ENCODE results near the gene FTCDNL1.

Gene FTCDNL1

DNA sequence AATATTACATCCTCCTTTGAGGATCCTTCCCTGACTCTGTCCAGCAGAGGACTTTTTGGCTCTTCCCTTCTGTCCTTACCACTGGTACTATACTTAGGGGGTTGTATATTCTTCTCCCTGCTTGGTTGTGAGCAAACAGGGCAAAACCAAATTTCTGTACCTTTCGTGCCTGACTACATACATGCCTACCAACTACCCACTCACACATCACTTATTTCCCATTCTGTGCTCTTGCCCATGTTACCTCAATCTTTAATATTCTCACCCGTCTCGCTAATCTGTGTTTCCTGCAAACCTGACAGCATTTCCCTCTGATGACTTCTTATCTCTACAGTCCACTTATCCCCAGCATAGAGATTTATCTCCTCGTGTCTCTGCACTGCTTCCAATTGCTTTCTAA lies 58.6 kb downstream of the FTCDNL1 start:
- Histone ChIP-seq H2BK12ac (ENCODE audit: low read length in 2 of 2) (no peak overlapping the region), H3K4me2 (ENCODE audit: low read length, poor library complexity, severe bottlenecking) (no peak overlapping the region), H3K23ac (ENCODE audit: low read length in 2 of 2) (no peak overlapping the region), H3K36me3 (ENCODE audit: control insufficient read depth in 1 of 2, insufficient read depth in 2 of 2, low read depth in 1 of 2, low read length in 2 of 2) (no peaks in the 10 kb centered on the region), H3K9ac (ENCODE audit: low read length) (no peak overlapping the region), H2BK5ac (ENCODE audit: low read depth, low read length, poor library complexity, severe bottlenecking) (no peak overlapping the region), H3K4ac (ENCODE audit: low read depth in 1 of 2, low read length in 2 of 2) (no peak overlapping the region), H3K14ac (ENCODE audit: low read length in 2 of 2) (no peak overlapping the region), H3K4me1 (ENCODE audit: control insufficient read depth, insufficient read depth, low read depth, low read length) (no peaks in the 10 kb centered on the region), H3K18ac (ENCODE audit: low read depth in 1 of 2, low read length in 2 of 2) (no peak overlapping the region), H2AFZ (ENCODE audit: low read depth, low read length) (no peak overlapping the region), H3K4me3 (ENCODE audit: insufficient read depth in 1 of 2, low read depth in 1 of 2, low read length in 2 of 2) (no peak overlapping the region), H3K79me1 (replicated peaks; ENCODE audit: low read length, poor library complexity, severe bottlenecking) (no peaks in the 10 kb centered on the region), H3K9me3 (ENCODE audit: control insufficient read depth, low read length) (no peaks in the 10 kb centered on the region), H2BK120ac (ENCODE audit: low read depth, low read length) (no peak overlapping the region), H3K27me3 (ENCODE audit: control insufficient read depth in 1 of 2, insufficient read depth in 1 of 2, low read length in 2 of 2) (no peaks in the 10 kb centered on the region), H2BK15ac (ENCODE audit: low read depth, poor library complexity, severe bottlenecking) (no peak overlapping the region), H3K27ac (ENCODE audit: low read length, poor library complexity, severe bottlenecking) (no peak overlapping the region), H4K8ac (ENCODE audit: low read length) (no peak overlapping the region), H4K91ac (ENCODE audit: low read length) (no peak overlapping the region), H2AK5ac (ENCODE audit: low read length, severe bottlenecking) (no peak overlapping the region)
- WGBS = 63% methylated on average over 4 of the region's 4 CpGs
- DNase-seq = no peak

GRCh38 chr2:199791326-199791725 lies 59.7 kb downstream of the FTCDNL1 start:
- Histone ChIP-seq H3K79me1 (replicated peaks; ENCODE audit: low read length, poor library complexity, severe bottlenecking) (no peaks in the 10 kb centered on the region), H2BK5ac (ENCODE audit: low read depth, low read length, poor library complexity, severe bottlenecking) (no peak overlapping the region), H2BK12ac (ENCODE audit: low read length in 2 of 2) (no peak overlapping the region), H3K4ac (ENCODE audit: low read depth in 1 of 2, low read length in 2 of 2) (no peak overlapping the region), H2BK15ac (ENCODE audit: low read depth, poor library complexity, severe bottlenecking) (no peak overlapping the region), H3K18ac (ENCODE audit: low read depth in 1 of 2, low read length in 2 of 2) (no peak overlapping the region), H3K4me3 (ENCODE audit: insufficient read depth in 1 of 2, low read depth in 1 of 2, low read length in 2 of 2) (no peak overlapping the region), H2AFZ (ENCODE audit: low read depth, low read length) (no peak overlapping the region), H3K9me3 (ENCODE audit: control insufficient read depth, low read length) (no peaks in the 10 kb centered on the region), H2BK120ac (ENCODE audit: low read depth, low read length) (no peak overlapping the region), H2AK5ac (ENCODE audit: low read length, severe bottlenecking) (no peak overlapping the region), H3K36me3 (ENCODE audit: control insufficient read depth in 1 of 2, insufficient read depth in 2 of 2, low read depth in 1 of 2, low read length in 2 of 2) (no peaks in the 10 kb centered on the region), H3K23ac (ENCODE audit: low read length in 2 of 2) (no peak overlapping the region), H3K14ac (ENCODE audit: low read length in 2 of 2) (no peak overlapping the region), H4K8ac (ENCODE audit: low read length) (no peak overlapping the region), H3K27me3 (ENCODE audit: control insufficient read depth in 1 of 2, insufficient read depth in 1 of 2, low read length in 2 of 2) (no peaks in the 10 kb centered on the region), H3K4me2 (ENCODE audit: low read length, poor library complexity, severe bottlenecking) (no peak overlapping the region), H4K91ac (ENCODE audit: low read length) (no peak overlapping the region), H3K4me1 (ENCODE audit: control insufficient read depth, insufficient read depth, low read depth, low read length) (no peaks in the 10 kb centered on the region), H3K27ac (ENCODE audit: low read length, poor library complexity, severe bottlenecking) (no peak overlapping the region), H3K9ac (ENCODE audit: low read length) (no peak overlapping the region)
- no peak for DNase-seq
- WGBS = 100% methylated on average over 1 of the region's 3 CpGs

DNA sequence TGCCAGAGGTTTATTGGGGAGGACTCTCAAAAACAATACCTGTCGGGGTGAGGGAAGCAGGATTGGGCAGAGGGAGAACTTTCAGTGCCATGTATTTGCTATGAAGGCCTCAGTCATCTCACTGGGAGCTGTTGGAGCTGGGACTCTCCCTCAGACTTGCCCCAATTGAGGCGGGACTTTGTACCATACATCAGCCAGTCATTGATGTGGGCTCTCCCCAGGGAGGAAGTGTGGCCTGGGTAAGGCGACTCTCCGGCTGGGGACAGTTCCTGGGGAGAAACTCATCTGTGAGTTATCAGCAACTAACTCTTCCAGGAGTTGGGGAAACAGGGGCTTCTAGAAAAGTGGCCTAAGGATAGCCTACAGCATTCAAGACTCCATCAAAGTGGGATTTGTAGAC lies 66.5 kb downstream of the FTCDNL1 start:
- no peaks in the 10 kb centered on the region for H3K36me3 ChIP-seq (ENCODE audit: control insufficient read depth in 1 of 2, insufficient read depth in 2 of 2, low read depth in 1 of 2, low read length in 2 of 2)
- no peak overlapping the region for H2BK15ac ChIP-seq (ENCODE audit: low read depth, poor library complexity, severe bottlenecking)
- no peak overlapping the region for H2BK12ac ChIP-seq (ENCODE audit: low read length in 2 of 2)
- no peak overlapping the region for H4K91ac ChIP-seq (ENCODE audit: low read length)
- no peak overlapping the region for H2BK120ac ChIP-seq (ENCODE audit: low read depth, low read length)
- no peak overlapping the region for H4K8ac ChIP-seq (ENCODE audit: low read length)
- H3K4ac ChIP-seq (ENCODE audit: low read depth in 1 of 2, low read length in 2 of 2) = no peak overlapping the region
- H3K23ac ChIP-seq (ENCODE audit: low read length in 2 of 2) = no peak overlapping the region
- no peak overlapping the region for H3K27ac ChIP-seq (ENCODE audit: low read length, poor library complexity, severe bottlenecking)
- H2AFZ ChIP-seq (ENCODE audit: low read depth, low read length) = no peak overlapping the region
- no peak overlapping the region for H3K14ac ChIP-seq (ENCODE audit: low read length in 2 of 2)
- no peak overlapping the region for H3K9ac ChIP-seq (ENCODE audit: low read length)
- H3K18ac ChIP-seq (ENCODE audit: low read depth in 1 of 2, low read length in 2 of 2) = no peak overlapping the region
- no peak overlapping the region for H2BK5ac ChIP-seq (ENCODE audit: low read depth, low read length, poor library complexity, severe bottlenecking)
- H3K27me3 ChIP-seq (ENCODE audit: control insufficient read depth in 1 of 2, insufficient read depth in 1 of 2, low read length in 2 of 2) = no peaks in the 10 kb centered on the region
- no peaks in the 10 kb centered on the region for H3K9me3 ChIP-seq (ENCODE audit: control insufficient read depth, low read length)
- no peak for DNase-seq
- WGBS = 84% methylated on average over 4 of the region's 4 CpGs
- H3K4me3 ChIP-seq (ENCODE audit: insufficient read depth in 1 of 2, low read depth in 1 of 2, low read length in 2 of 2) = no peak overlapping the region
- H3K4me1 ChIP-seq (ENCODE audit: control insufficient read depth, insufficient read depth, low read depth, low read length) = no peaks in the 10 kb centered on the region
- no peak overlapping the region for H3K4me2 ChIP-seq (ENCODE audit: low read length, poor library complexity, severe bottlenecking)
- no peak overlapping the region for H2AK5ac ChIP-seq (ENCODE audit: low read length, severe bottlenecking)
- no peaks in the 10 kb centered on the region for H3K79me1 ChIP-seq (replicated peaks; ENCODE audit: low read length, poor library complexity, severe bottlenecking)

GRCh38 chr2:199779589-199779988 lies 71.4 kb downstream of the FTCDNL1 start:
- H2BK5ac ChIP-seq (ENCODE audit: low read depth, low read length, poor library complexity, severe bottlenecking) = no peak overlapping the region
- no peaks in the 10 kb centered on the region for H3K4me1 ChIP-seq (ENCODE audit: control insufficient read depth, insufficient read depth, low read depth, low read length)
- H3K27ac ChIP-seq (ENCODE audit: low read length, poor library complexity, severe bottlenecking) = no peak overlapping the region
- no peak overlapping the region for H3K9ac ChIP-seq (ENCODE audit: low read length)
- no peak overlapping the region for H3K14ac ChIP-seq (ENCODE audit: low read length in 2 of 2)
- H3K9me3 ChIP-seq (ENCODE audit: control insufficient read depth, low read length) = no peaks in the 10 kb centered on the region
- no peak overlapping the region for H2BK15ac ChIP-seq (ENCODE audit: low read depth, poor library complexity, severe bottlenecking)
- no peaks in the 10 kb centered on the region for H3K79me1 ChIP-seq (replicated peaks; ENCODE audit: low read length, poor library complexity, severe bottlenecking)
- DNase-seq = no peak
- no peak overlapping the region for H4K91ac ChIP-seq (ENCODE audit: low read length)
- no peak overlapping the region for H3K18ac ChIP-seq (ENCODE audit: low read depth in 1 of 2, low read length in 2 of 2)
- H3K4me2 ChIP-seq (ENCODE audit: low read length, poor library complexity, severe bottlenecking) = no peak overlapping the region
- no peak overlapping the region for H2BK120ac ChIP-seq (ENCODE audit: low read depth, low read length)
- WGBS = 77% methylated on average over 3 of the region's 3 CpGs
- H3K4ac ChIP-seq (ENCODE audit: low read depth in 1 of 2, low read length in 2 of 2) = no peak overlapping the region
- no peak overlapping the region for H4K8ac ChIP-seq (ENCODE audit: low read length)
- H3K36me3 ChIP-seq (ENCODE audit: control insufficient read depth in 1 of 2, insufficient read depth in 2 of 2, low read depth in 1 of 2, low read length in 2 of 2) = no peaks in the 10 kb centered on the region
- no peak overlapping the region for H3K23ac ChIP-seq (ENCODE audit: low read length in 2 of 2)
- no peak overlapping the region for H2BK12ac ChIP-seq (ENCODE audit: low read length in 2 of 2)
- no peak overlapping the region for H2AFZ ChIP-seq (ENCODE audit: low read depth, low read length)
- H2AK5ac ChIP-seq (ENCODE audit: low read length, severe bottlenecking) = no peak overlapping the region
- no peaks in the 10 kb centered on the region for H3K27me3 ChIP-seq (ENCODE audit: control insufficient read depth in 1 of 2, insufficient read depth in 1 of 2, low read length in 2 of 2)
- no peak overlapping the region for H3K4me3 ChIP-seq (ENCODE audit: insufficient read depth in 1 of 2, low read depth in 1 of 2, low read length in 2 of 2)
